Type B pancreatic cell (in vitro differentiated cells): ENCODE measurements around the gene ALPP. TPM values are rescaled to one million over a fixed set of nuclear protein-coding genes. Genes with fewer than 3 reads are reported as not detected.

ENCODE experiments used
- DNase-seq: peaks from one replicate; pipeline ENCODE4 v3.0.0; 2021; ENCODE audit warnings: mixed read lengths; ENCODE audit not compliant: unreplicated experiment; ENCODE audit errors: extremely low spot score
- H3K27ac Mint-ChIP-seq: 2 replicates; pipeline ENCODE4 v1.8.0; 2021; ENCODE audit warnings: mild to moderate bottlenecking, mixed read lengths
- H3K27me3 Mint-ChIP-seq: 2 replicates; pipeline ENCODE4 v1.8.0; 2021; ENCODE audit warnings: mixed read lengths
- H3K36me3 Mint-ChIP-seq: 2 replicates; pipeline ENCODE4 v1.8.0; 2021; ENCODE audit warnings: mixed read lengths
- H3K4me1 Mint-ChIP-seq: one replicate; pipeline ENCODE4 v1.8.0; 2021; ENCODE audit warnings: mixed read lengths; ENCODE audit not compliant: unreplicated experiment
- H3K4me3 Mint-ChIP-seq: 2 replicates; pipeline ENCODE4 v1.8.0; 2021; ENCODE audit warnings: mild to moderate bottlenecking, mixed read lengths
- H3K9me3 Mint-ChIP-seq: 2 replicates; pipeline ENCODE4 v1.8.0; 2021; ENCODE audit warnings: mixed read lengths
- CTCF ChIP-seq: fragments of 200-600 bp; sonication (generic); conservative IDR thresholded peaks from 2 replicates; pipeline ENCODE4 v1.5.0; 2021; ENCODE audit warnings: antibody characterized with exemption, mild to moderate bottlenecking
- total RNA-seq: library from RNA; stranded (reverse); gene quantifications from 2 replicates; pipeline ENCODE4 v1.2.1, GENCODE V29; 2021; ENCODE audit warnings: low replicate concordance

The ALPP gene
- total RNA-seq, 1 donor from 2014 or later: 0.27 TPM

- H3K27me3 Mint-ChIP-seq: peaks cover 8% of the 10 kb centered on the region
- no peak overlapping the region for H3K4me3 Mint-ChIP-seq
- no peak for TF ChIP-seq CTCF
- H3K4me1 Mint-ChIP-seq: no peaks in the 10 kb centered on the region
- DNase-seq: no peak
- no peaks in the 10 kb centered on the region for H3K36me3 Mint-ChIP-seq
- H3K9me3 Mint-ChIP-seq: peaks cover 4% of the 10 kb centered on the region
- H3K27ac Mint-ChIP-seq: no peak overlapping the region
These were observed 31.2 kb upstream of the ALPP start for GRCh38 chr2:232347369-232347768.

- Mint-ChIP-seq H3K27me3 (peaks cover 13% of the 10 kb centered on the region), H3K27ac (no peak overlapping the region), H3K4me1 (no peaks in the 10 kb centered on the region), H3K36me3 (no peaks in the 10 kb centered on the region), H3K9me3 (peaks cover 4% of the 10 kb centered on the region), H3K4me3 (no peak overlapping the region)
- DNase-seq: no peak
- TF ChIP-seq CTCF: no peak
These were observed 29.6 kb upstream of the ALPP start for GRCh38 chr2:232348936-232349335.

GRCh38 chr2:232349546-232349945 is 29.0 kb upstream of the ALPP start:
- H3K27ac Mint-ChIP-seq: no peak overlapping the region
- no peak for DNase-seq
- H3K36me3 Mint-ChIP-seq: no peaks in the 10 kb centered on the region
- no peak for TF ChIP-seq CTCF
- peaks cover 13% of the 10 kb centered on the region for H3K27me3 Mint-ChIP-seq
- H3K4me1 Mint-ChIP-seq: no peaks in the 10 kb centered on the region
- H3K4me3 Mint-ChIP-seq: no peak overlapping the region
- H3K9me3 Mint-ChIP-seq: peaks cover 4% of the 10 kb centered on the region

GRCh38 chr2:232349946-232350635 is 28.5 kb upstream of the ALPP start:
- no peak for DNase-seq
- Mint-ChIP-seq H3K27ac (no peak overlapping the region), H3K4me3 (no peak overlapping the region), H3K9me3 (peaks cover 4% of the 10 kb centered on the region), H3K36me3 (no peaks in the 10 kb centered on the region), H3K4me1 (no peaks in the 10 kb centered on the region), H3K27me3 (peaks cover 13% of the 10 kb centered on the region)
- TF ChIP-seq CTCF: no peak

- Mint-ChIP-seq H3K9me3 (peaks cover 4% of the 10 kb centered on the region), H3K4me1 (no peaks in the 10 kb centered on the region), H3K4me3 (no peak overlapping the region), H3K36me3 (no peaks in the 10 kb centered on the region), H3K27ac (no peak overlapping the region), H3K27me3 (peaks cover 13% of the 10 kb centered on the region)
- no peak for DNase-seq
- TF ChIP-seq CTCF: no peak
These were observed 27.5 kb upstream of the ALPP start for GRCh38 chr2:232350804-232351685.
